A673 (cell line): ENCODE measurements around the gene EMC9. TPM values are rescaled to one million over a fixed set of nuclear protein-coding genes. Genes with fewer than 3 reads are reported as not detected.

Experiments used
- BruUV-seq: library from RNA; stranded (reverse); fragments of 400-500 nt; replicated peaks from 2 replicates; lab custom pipeline; 2021; lab: Mats Ljungman, UMichigan
- CTCF ChIA-PET: fragments of 300-600 bp; sonication (Branson Sonifier 250); formaldehyde crosslinking; loops from one replicate; lab custom pipeline; 2022; ENCODE audit warnings: antibody characterized with exemption; lab: Charles Lee
- POLR2A ChIA-PET: fragments of 300-600 bp; sonication (Branson Sonifier 250); formaldehyde crosslinking; loops from one replicate; lab custom pipeline; 2022; ENCODE audit warnings: antibody characterized with exemption; ENCODE audit not compliant: low non-redundant PET; lab: Charles Lee
- DNase-seq: peaks from one replicate; pipeline ENCODE4 v3.0.0-alpha.2; 2015; ENCODE audit warnings: low spot score
- H3K27ac ChIP-seq: fragments of 200-600 bp; sonication (generic); 2 replicates; pipeline ENCODE4 v1.5.1; 2016; ENCODE audit warnings: mixed run types, low read depth, mild to moderate bottlenecking, mixed read lengths, antibody characterized with exemption, low read length; ENCODE audit not compliant: poor library complexity, severe bottlenecking
- H3K27me3 ChIP-seq: fragments of 200-600 bp; sonication (generic); replicated peaks from 2 replicates; pipeline ENCODE4 v1.6.1; 2017; ENCODE audit warnings: mixed run types, low read depth, mild to moderate bottlenecking, mixed read lengths, antibody characterized with exemption, low read length; ENCODE audit not compliant: insufficient read depth, poor library complexity
- H3K36me3 ChIP-seq: fragments of 200-600 bp; sonication (generic); 2 replicates; pipeline ENCODE4 v1.6.1; 2016; ENCODE audit warnings: mixed run types, mild to moderate bottlenecking, mixed read lengths, antibody characterized with exemption, low read length; ENCODE audit not compliant: insufficient read depth, poor library complexity, severe bottlenecking
- H3K4me1 ChIP-seq: fragments of 200-600 bp; sonication (generic); 2 replicates; pipeline ENCODE4 v1.6.1; 2017; ENCODE audit warnings: mixed run types, mild to moderate bottlenecking, mixed read lengths, antibody characterized with exemption, low read length; ENCODE audit not compliant: insufficient read depth, poor library complexity, severe bottlenecking
- H3K4me3 ChIP-seq: fragments of 200-600 bp; sonication (generic); 2 replicates; pipeline ENCODE4 v1.5.1; 2016; ENCODE audit warnings: low read depth, mixed run types, mild to moderate bottlenecking, mixed read lengths, low read length; ENCODE audit not compliant: poor library complexity, severe bottlenecking
- H3K9me3 ChIP-seq: fragments of 200-600 bp; sonication (generic); 2 replicates; pipeline ENCODE4 v1.6.1; 2016; ENCODE audit warnings: mixed run types, low read depth, mild to moderate bottlenecking, mixed read lengths, antibody characterized with exemption, low read length; ENCODE audit not compliant: poor library complexity, severe bottlenecking
- EZH2 ChIP-seq: fragments of 200-600 bp; sonication (generic); IDR thresholded peaks from 2 replicates; pipeline ENCODE4 v1.6.1; 2017; ENCODE audit warnings: borderline replicate concordance, low read depth, mild to moderate bottlenecking, mixed read lengths, antibody characterized with exemption, low read length; ENCODE audit not compliant: poor library complexity, severe bottlenecking
- intact Hi-C: fragments of 100-400 bp; cut with micrococcal nuclease; formaldehyde crosslinking; loops from one replicate; pipeline ENCODE4 v1.10.0; 2022; ENCODE audit not compliant: unreplicated experiment
- total RNA-seq: library from RNA; stranded (reverse); gene quantifications from 2 replicates; pipeline ENCODE4 v1.2.3, GENCODE V29; 2021
- TF ChIP-seq, protein P1 (sequence below): fragments of 300-800, 200-600 bp; sonication (generic); conservative IDR thresholded peaks from 2 replicates; pipeline ENCODE4 v1.5.1; 2017; ENCODE audit warnings: low read depth, mild to moderate bottlenecking, antibody characterized with exemption, low read length, moderate library complexity, mixed read lengths

The EMC9 gene
- total RNA-seq, 1 experiment from 2014 or later = 36.8 TPM

- Histone ChIP-seq H3K27me3 (no peaks in the 10 kb centered on the region), H3K4me3 (no peak overlapping the region), H3K36me3 (peaks cover 12% of the 10 kb centered on the region), H3K27ac (no peak overlapping the region), H3K4me1 (peaks cover 8% of the 10 kb centered on the region), H3K9me3 (no peaks in the 10 kb centered on the region)
- ChIA-PET CTCF (no interaction called here), POLR2A (no interaction called here)
- no TSS peak for BruUV-seq
- no peak for DNase-seq
- intact Hi-C loops = no loop called here
- TF ChIP-seq, protein P1, sequence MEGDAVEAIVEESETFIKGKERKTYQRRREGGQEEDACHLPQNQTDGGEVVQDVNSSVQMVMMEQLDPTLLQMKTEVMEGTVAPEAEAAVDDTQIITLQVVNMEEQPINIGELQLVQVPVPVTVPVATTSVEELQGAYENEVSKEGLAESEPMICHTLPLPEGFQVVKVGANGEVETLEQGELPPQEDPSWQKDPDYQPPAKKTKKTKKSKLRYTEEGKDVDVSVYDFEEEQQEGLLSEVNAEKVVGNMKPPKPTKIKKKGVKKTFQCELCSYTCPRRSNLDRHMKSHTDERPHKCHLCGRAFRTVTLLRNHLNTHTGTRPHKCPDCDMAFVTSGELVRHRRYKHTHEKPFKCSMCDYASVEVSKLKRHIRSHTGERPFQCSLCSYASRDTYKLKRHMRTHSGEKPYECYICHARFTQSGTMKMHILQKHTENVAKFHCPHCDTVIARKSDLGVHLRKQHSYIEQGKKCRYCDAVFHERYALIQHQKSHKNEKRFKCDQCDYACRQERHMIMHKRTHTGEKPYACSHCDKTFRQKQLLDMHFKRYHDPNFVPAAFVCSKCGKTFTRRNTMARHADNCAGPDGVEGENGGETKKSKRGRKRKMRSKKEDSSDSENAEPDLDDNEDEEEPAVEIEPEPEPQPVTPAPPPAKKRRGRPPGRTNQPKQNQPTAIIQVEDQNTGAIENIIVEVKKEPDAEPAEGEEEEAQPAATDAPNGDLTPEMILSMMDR = no peak
- TF ChIP-seq EZH2 = no peak
Observed at GRCh38 chr14:24165785-24166184, 24.4 kb upstream of the EMC9 start.

- Histone ChIP-seq H3K4me1 (peaks cover 8% of the 10 kb centered on the region), H3K27me3 (no peaks in the 10 kb centered on the region), H3K9me3 (no peaks in the 10 kb centered on the region), H3K4me3 (no peak overlapping the region), H3K36me3 (peaks cover 18% of the 10 kb centered on the region), H3K27ac (no peak overlapping the region)
- BruUV-seq = no TSS peak
- no peak for DNase-seq
- TF ChIP-seq, protein P1 = no peak
- TF ChIP-seq EZH2 = no peak
- CTCF ChIA-PET = no interaction called here
- POLR2A ChIA-PET = no interaction called here
- intact Hi-C loops = no loop called here
Observed at GRCh38 chr14:24164518-24164991, 23.2 kb upstream of the EMC9 start.

GRCh38 chr14:24162093-24162492 lies 20.7 kb upstream of the EMC9 start:
- ChIA-PET POLR2A (no interaction called here), CTCF (interaction anchor here (1.0 to 2.6 kb wide), 2 partner anchors 69 to 104 kb away, joined by 3 to 17 read pairs; no protein-coding TSS in a partner anchor)
- peaks cover 32% of the 10 kb centered on the region for H3K36me3 ChIP-seq
- H3K27ac ChIP-seq = no peak overlapping the region
- no peaks in the 10 kb centered on the region for H3K27me3 ChIP-seq
- no peak for TF ChIP-seq EZH2
- TF ChIP-seq, protein P1 = no peak
- no peak for DNase-seq
- intact Hi-C loops = no loop called here
- peak overlapping the region; percentile 51 for H3K4me3 ChIP-seq
- peaks cover 8% of the 10 kb centered on the region for H3K4me1 ChIP-seq
- no peaks in the 10 kb centered on the region for H3K9me3 ChIP-seq
- BruUV-seq = no TSS peak
